ENCODE measurements around the gene CDC42BPA. TPM values are rescaled to one million over a fixed set of nuclear protein-coding genes. Genes with fewer than 3 reads are reported as not detected.

The CDC42BPA gene
- total RNA-seq, 1 experiment from 2014 or later = 102 TPM

- no peaks in the 10 kb centered on the region for H3K9me3 Mint-ChIP-seq (ENCODE audit: unreplicated experiment)
- POLR2A ChIA-PET = interaction anchor here (0.5 to 10.3 kb wide), 7 partner anchors 9 to 1604 kb away, joined by 3 to 175 read pairs (median 3); partner anchors contain the start of gene CDC42BPA
- no peak for DNase-seq (ENCODE audit: unreplicated experiment)
- no TSS peak for BruUV-seq (replicated peaks)
- peaks cover 5% of the 10 kb centered on the region for H3K36me3 Mint-ChIP-seq (ENCODE audit: insufficient read depth, unreplicated experiment)
- H3K4me1 Mint-ChIP-seq (ENCODE audit: insufficient read depth, unreplicated experiment) = peaks cover 57% of the 10 kb centered on the region
- H3K4me3 Mint-ChIP-seq (ENCODE audit: unreplicated experiment) = no peak overlapping the region
- intact Hi-C loops (cut with micrococcal nuclease) = no loop called here
- no peak overlapping the region for H3K27ac Mint-ChIP-seq (ENCODE audit: low read depth, unreplicated experiment)
- CTCF ChIA-PET = interaction anchor here (0.6 to 2.3 kb wide), 8 partner anchors 10 to 1284 kb away, joined by 3 to 6 read pairs (median 4); no protein-coding TSS in a partner anchor
- H3K27me3 Mint-ChIP-seq (ENCODE audit: insufficient read depth, unreplicated experiment) = no peaks in the 10 kb centered on the region
- TF ChIP-seq, protein P1, sequence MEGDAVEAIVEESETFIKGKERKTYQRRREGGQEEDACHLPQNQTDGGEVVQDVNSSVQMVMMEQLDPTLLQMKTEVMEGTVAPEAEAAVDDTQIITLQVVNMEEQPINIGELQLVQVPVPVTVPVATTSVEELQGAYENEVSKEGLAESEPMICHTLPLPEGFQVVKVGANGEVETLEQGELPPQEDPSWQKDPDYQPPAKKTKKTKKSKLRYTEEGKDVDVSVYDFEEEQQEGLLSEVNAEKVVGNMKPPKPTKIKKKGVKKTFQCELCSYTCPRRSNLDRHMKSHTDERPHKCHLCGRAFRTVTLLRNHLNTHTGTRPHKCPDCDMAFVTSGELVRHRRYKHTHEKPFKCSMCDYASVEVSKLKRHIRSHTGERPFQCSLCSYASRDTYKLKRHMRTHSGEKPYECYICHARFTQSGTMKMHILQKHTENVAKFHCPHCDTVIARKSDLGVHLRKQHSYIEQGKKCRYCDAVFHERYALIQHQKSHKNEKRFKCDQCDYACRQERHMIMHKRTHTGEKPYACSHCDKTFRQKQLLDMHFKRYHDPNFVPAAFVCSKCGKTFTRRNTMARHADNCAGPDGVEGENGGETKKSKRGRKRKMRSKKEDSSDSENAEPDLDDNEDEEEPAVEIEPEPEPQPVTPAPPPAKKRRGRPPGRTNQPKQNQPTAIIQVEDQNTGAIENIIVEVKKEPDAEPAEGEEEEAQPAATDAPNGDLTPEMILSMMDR (IDR thresholded peaks at IDR 0.05; ENCODE audit: unreplicated experiment) = no peak
These were observed 12.2 kb downstream of the CDC42BPA start for GRCh38 chr1:227305894-227306626.

DNA sequence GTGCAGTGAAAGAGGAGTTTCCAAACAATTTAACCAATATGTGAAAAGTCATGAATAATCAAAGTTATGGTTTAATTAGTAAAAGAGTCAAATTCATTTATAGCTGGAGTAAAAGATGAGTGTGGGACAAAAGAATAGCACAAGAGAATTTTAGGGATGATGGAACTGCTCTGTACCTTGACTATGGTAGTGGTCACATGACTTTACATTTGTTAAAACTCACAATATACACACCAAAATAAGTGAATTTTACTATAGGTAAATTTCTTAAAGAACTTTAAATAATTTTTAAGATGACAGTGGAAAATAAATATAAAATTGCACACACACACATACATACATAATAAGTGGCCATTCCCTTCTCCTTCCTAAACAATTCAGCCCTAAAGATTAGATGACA is 13.6 kb downstream of the CDC42BPA start:
- no TSS peak for BruUV-seq (replicated peaks)

GRCh38 chr1:227303662-227304061 is 14.6 kb downstream of the CDC42BPA start:
- ChIA-PET CTCF (interaction anchor here (0.9 kb wide), 1 partner anchor 15 kb away, joined by 3 read pairs; the partner anchor contains the start of gene CDC42BPA), POLR2A (interaction anchor here (1.3 to 10.3 kb wide), 3 partner anchors 6 to 11 kb away, joined by 3 to 175 read pairs (median 88); no protein-coding TSS in a partner anchor)
- no peaks in the 10 kb centered on the region for H3K9me3 Mint-ChIP-seq (ENCODE audit: unreplicated experiment)
- peaks cover 40% of the 10 kb centered on the region for H3K4me1 Mint-ChIP-seq (ENCODE audit: insufficient read depth, unreplicated experiment)
- no peak overlapping the region for H3K27ac Mint-ChIP-seq (ENCODE audit: low read depth, unreplicated experiment)
- BruUV-seq (replicated peaks) = no TSS peak
- no peak for DNase-seq (ENCODE audit: unreplicated experiment)
- intact Hi-C loops (cut with micrococcal nuclease) = no loop called here
- H3K27me3 Mint-ChIP-seq (ENCODE audit: insufficient read depth, unreplicated experiment) = no peaks in the 10 kb centered on the region
- TF ChIP-seq, protein P1 (IDR thresholded peaks at IDR 0.05; ENCODE audit: unreplicated experiment) = no peak
- no peak overlapping the region for H3K4me3 Mint-ChIP-seq (ENCODE audit: unreplicated experiment)
- no peaks in the 10 kb centered on the region for H3K36me3 Mint-ChIP-seq (ENCODE audit: insufficient read depth, unreplicated experiment)

More for the DNA sequence above, 13.6 kb downstream of the CDC42BPA start:
- Mint-ChIP-seq H3K27ac (ENCODE audit: low read depth, unreplicated experiment) (no peak overlapping the region), H3K36me3 (ENCODE audit: insufficient read depth, unreplicated experiment) (no peaks in the 10 kb centered on the region), H3K9me3 (ENCODE audit: unreplicated experiment) (no peaks in the 10 kb centered on the region), H3K4me3 (ENCODE audit: unreplicated experiment) (no peak overlapping the region), H3K27me3 (ENCODE audit: insufficient read depth, unreplicated experiment) (no peaks in the 10 kb centered on the region), H3K4me1 (ENCODE audit: insufficient read depth, unreplicated experiment) (peaks cover 50% of the 10 kb centered on the region)
- ChIA-PET CTCF (interaction anchor here (1.0 kb wide), 1 partner anchor 15 kb away, joined by 3 read pairs; no protein-coding TSS in a partner anchor), POLR2A (interaction anchor here (0.7 to 10.3 kb wide), 4 partner anchors 9 to 868 kb away, joined by 3 to 175 read pairs (median 10); partner anchors contain the start of gene CDC42BPA)
- TF ChIP-seq, protein P1 (IDR thresholded peaks at IDR 0.05; ENCODE audit: unreplicated experiment) = no peak
- intact Hi-C loops (cut with micrococcal nuclease) = no loop called here
- DNase-seq (ENCODE audit: unreplicated experiment) = no peak

- ChIA-PET CTCF (interaction anchor here (0.6 to 1.5 kb wide), 5 partner anchors 10 to 700 kb away, joined by 3 to 4 read pairs (median 3); no protein-coding TSS in a partner anchor), POLR2A (interaction anchor here (1.0 to 10.3 kb wide), 10 partner anchors 9 to 178 kb away, joined by 3 to 175 read pairs (median 9); partner anchors contain the start of gene CDC42BPA)
- Mint-ChIP-seq H3K36me3 (ENCODE audit: insufficient read depth, unreplicated experiment) (no peaks in the 10 kb centered on the region), H3K4me1 (ENCODE audit: insufficient read depth, unreplicated experiment) (peaks cover 41% of the 10 kb centered on the region), H3K27ac (ENCODE audit: low read depth, unreplicated experiment) (peak overlapping the region; percentile 7), H3K4me3 (ENCODE audit: unreplicated experiment) (no peak overlapping the region), H3K27me3 (ENCODE audit: insufficient read depth, unreplicated experiment) (no peaks in the 10 kb centered on the region), H3K9me3 (ENCODE audit: unreplicated experiment) (no peaks in the 10 kb centered on the region)
- TF ChIP-seq, protein P1 (IDR thresholded peaks at IDR 0.05; ENCODE audit: unreplicated experiment) = no peak
- no TSS peak for BruUV-seq (replicated peaks)
- no peak for DNase-seq (ENCODE audit: unreplicated experiment)
- intact Hi-C loops (cut with micrococcal nuclease) = no loop called here
These were observed 17.6 kb downstream of the CDC42BPA start for GRCh38 chr1:227300682-227301081.
